COR-L47 (cell line): ENCODE results near the gene CLK4.

Source experiments
- DNase-seq: peaks from one replicate; lab custom pipeline; 2025; lab: John Stamatoyannopoulos, UW

The CLK4 gene

GRCh38 chr5:178637356-178638074 is 10.7 kb upstream of the CLK4 start:
- DNase-seq: no peak

DNA sequence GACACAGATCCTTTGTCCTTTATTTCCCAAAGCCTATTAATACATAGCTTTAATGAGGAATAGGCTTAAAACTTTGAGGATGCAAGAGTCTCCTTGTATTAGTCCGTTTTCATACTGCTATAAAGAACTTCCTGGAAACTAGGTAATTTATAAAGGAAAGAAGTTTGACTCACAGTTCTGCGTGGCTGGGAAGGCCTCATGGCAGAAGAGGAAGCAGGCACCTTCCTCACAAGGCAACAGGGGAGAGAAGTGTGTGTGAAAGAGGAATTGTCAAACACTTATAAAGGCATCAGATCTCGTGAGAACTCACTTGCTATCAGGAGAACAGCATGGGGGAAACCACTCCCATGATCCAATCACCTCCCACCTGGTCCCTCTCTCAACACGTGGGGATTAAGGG is 5.4 kb upstream of the CLK4 start:
- no peak for DNase-seq

DNA sequence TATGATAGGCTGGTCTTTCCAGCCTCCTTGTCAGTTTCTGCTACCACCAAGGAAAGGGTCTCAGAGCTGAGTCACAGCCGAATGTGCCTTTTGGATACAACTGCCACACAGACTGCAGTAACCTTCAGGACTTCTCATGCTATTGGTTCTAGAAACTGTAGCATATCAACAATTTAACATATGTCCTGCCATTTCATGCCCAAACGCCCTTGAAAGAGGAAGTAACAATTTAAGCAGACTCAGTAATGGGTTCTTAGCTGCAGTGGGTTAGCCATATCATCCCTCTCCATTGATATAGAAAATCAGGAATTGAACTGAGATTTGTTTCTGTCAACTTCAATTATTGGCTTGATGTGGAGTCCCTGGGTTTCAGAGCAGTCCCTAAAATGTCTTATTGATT is 4.1 kb upstream of the CLK4 start:
- DNase-seq: no peak

DNA sequence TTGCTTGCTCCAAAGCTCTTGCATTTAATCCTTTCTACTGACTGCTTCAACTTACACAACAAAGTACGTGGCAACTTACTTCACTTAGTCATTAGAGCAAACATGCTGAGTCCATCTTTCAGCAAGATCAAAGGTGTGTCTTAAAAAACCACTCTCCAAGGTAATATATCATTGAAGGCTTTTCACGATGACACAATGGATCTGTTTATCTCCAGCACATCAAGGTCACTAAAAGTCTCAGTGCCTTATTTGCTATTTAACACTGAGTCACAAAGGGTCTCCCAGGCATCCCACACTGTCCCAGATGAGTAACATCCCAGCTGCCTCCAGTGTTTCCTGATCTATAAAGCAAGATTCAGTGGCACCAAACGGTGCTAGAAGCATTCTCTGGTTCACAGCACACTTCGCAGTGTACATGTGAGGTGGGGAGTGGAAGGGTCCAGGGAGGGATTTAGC is 3.7 kb upstream of the CLK4 start:
- no peak for DNase-seq

DNA sequence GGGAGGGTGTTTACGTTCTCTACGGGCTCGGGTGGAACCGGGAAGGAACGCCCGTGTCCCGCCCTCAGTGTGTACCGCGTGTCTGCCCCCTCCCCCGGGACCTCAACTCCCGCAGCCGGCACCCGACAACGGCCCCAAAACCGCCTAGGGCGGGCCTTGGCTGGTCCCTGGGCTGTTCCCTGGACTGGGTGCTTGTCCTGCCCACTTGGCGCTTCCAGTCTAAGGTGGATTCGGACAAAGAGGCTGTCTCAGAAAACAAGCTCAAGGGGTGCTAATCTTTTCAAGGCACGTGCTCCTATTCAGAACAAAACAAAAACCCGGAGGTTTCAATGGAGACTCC is 379 bp upstream of the CLK4 start:
- DNase-seq: no peak

- no peak for DNase-seq
Observed at GRCh38 chr5:178625679-178626483, 969 bp downstream of the CLK4 start.

- DNase-seq: no peak
Observed at GRCh38 chr5:178624631-178625546, 2.0 kb downstream of the CLK4 start.

DNA sequence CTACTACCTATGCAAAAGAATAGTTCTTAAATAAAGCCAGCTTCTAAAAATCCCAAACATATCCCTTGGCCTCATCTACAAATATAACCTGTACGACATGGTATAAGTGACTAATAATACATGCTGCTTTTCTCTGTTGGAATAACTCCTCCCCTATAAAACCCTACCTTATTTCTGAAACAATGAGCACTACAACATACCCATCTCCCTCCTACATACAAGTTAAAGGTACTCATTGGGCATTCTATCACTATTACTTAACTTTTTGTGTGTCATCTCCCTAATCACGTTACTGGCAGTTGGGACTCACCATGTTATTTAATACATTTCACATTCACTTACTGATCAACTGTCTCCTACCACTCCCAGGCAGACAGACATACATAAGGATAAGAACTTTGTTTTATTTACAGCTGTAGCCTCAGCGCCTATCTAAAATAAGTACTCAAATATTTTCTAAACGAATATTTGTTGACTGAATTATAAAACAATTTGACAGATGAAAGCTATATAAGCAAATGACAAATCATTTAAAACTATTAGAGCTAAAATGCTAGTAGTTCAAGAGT is 4.1 kb downstream of the CLK4 start:
- DNase-seq: no peak

GRCh38 chr5:178619390-178619789 is 7.5 kb downstream of the CLK4 start:
- DNase-seq: no peak

DNA sequence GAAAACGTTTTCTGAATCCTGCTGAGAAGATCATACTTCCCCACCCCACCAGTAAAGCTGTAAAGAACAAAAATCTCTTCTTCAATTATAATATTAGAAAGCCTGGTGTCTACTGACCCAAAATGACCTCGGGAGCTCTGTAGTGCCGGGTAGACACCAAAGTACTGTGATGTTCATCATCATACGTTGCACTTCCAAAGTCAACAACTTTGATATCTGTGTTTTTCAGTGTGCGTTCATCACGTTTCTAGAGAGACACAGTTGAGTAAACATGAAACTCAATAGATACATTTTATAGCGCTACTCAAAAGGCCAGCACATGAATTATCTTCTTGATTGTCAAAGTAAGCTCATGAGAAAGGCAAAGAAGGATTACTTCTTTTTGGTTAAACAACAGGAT is 14.6 kb downstream of the CLK4 start:
- DNase-seq: no peak

- no peak for DNase-seq
Observed at GRCh38 chr5:178606269-178606668, 20.6 kb downstream of the CLK4 start.

GRCh38 chr5:178605788-178606187 is 21.1 kb downstream of the CLK4 start:
- DNase-seq: no peak

GRCh38 chr5:178602752-178603151 is 24.1 kb downstream of the CLK4 start:
- DNase-seq: no peak

DNA sequence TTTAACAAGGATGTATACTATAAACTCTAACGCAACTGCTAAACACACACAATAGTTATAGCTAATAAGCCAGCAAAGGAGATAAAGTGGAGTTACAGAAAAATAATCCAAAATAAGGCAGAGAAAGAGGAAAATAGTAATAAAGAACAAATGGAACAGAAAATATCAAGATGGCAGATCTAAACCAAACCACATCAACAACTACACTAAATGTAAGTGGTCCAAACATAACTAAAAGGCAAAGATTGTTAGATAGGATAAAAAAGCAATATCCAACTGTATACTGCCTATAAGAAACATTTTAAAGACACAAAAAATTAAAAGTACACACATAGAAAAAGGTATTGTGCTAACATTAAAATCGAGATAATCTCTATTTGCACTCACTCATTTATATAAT is 31.1 kb downstream of the CLK4 start:
- DNase-seq: no peak

DNA sequence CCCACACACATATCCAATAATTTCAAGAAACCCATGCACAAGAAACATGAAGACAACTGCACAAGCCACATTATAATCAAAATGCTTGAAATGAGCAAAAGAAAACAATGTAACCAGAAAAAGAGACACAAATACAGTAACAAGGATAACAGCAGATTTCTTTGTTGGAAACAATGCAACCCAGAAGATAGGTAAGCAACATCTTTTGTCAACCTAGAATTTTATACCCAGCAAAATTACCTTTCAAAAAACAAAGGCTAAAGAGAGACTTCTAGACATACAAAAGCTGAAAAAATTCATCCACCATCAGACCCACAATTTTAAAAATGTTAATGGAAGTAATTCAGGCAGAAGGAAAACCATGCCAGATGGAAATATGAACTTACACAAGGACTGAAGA is 31.7 kb downstream of the CLK4 start:
- no peak for DNase-seq

GRCh38 chr5:178590924-178591423 is 35.9 kb downstream of the CLK4 start:
- no peak for DNase-seq

DNA sequence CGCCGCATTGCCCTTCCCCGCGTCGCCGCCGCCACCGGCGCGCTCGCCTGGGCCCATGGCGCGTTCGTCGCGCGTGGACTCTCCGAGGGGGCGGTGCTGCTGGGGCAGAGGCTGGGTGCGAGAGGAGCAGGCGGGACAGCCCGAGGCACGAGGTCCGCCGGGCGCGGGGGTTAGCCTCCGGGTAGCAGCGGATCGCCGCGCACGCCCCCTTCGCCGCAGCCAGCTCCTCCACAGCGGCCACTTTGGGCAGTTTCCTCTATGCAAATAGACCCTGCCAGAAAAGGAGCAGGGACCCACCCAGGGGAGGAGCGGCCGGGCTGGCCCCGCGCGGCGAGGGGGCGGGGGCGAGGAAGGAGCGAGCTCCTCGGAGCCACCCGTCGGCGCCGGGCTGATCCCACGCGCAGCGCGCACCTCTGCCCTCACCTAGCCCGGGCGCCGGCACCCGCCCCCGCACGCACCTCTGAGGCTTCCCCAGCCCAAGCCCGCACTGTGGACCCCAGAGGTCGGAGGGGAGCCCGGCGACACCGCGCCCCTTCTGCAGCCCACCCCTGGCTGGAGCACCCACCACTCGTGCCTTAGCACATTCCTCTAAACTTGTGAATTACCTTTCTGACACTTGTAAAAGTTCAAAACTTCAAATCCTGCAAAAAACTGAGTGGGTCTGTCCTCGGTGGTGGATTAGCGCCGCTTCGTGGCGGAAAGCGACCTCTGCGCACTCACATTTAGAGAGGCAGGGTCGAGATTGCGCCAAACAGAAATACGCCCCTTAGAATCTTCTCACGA is 36.5 kb downstream of the CLK4 start, which contains the start of gene COL23A1:
TSS of gene COL23A1 (minus strand) at position 253 of the 783 bp plus-strand sequence.
- no peak for DNase-seq

DNA sequence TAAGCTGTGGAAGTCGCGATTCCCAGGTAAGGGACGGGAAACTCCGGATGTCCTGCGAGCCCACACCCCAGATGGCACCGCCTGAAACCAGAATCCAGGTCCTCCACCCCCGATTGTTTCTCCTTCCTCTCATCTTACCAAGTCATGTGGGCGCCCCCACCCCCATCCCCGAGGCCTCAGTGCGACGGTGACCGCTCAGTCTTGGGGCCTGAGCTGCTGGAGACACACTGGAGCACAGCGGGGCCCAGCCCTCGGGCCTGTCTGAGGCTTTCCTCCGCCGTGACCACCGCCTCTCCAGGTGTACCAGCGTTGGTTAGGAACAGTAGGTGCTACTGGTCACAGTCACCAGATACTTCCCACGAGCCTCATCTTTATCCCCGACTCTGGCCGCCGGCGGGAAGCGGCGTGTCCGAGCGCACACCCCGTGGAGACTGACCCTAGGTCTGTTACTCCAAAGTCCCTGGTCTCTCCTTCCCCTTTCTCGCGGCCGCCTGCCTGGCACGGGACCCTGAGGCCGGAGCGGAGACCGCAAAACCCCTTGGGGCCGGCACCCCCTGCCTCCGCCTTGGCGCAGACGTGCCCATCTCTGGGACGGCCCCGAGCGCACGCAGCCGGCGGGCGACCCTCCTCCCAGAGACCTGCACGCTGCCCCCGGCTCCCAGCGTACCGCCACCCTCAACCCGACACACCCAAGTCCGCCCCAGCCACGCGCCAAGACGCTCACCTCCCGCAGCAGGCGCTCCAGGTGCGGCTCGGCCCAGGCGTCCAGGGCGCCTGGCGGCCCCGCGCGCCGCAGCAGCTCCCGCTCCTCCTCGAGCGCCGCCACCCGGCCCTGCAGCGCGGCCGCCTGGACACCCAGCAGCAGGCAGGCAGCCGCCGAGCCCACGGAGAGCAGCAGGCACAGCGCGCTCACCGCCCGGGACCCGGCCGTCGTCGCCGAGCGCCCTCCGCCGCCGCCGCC is 37.4 kb downstream of the CLK4 start:
- no peak for DNase-seq

DNA sequence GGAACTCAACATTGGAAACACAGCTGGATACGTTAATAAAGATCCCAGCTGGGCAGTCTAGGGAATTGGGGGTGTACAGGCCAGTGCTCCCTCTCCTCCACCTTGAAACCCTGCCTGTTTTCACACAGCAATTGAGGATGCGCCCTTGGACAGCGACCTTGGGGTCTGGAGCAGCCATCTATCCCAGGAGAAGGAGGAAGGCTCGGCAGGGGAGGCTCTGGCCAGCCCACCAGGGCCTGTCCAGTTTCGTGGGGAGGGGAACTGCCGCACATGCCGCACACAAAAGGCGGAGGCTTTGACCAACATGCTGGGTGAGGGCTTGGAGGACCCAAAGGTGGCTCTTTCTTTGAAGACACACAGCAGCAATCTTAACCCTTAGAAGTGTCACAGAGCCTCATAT is 38.1 kb downstream of the CLK4 start:
- no peak for DNase-seq
